Anterior cingulate cortex (tissue), 58 donors: Measurements from ENCODE around the gene WWC2.
"Not testable (repeated sequence)": the region's sequence is repeated elsewhere in the genome, so short reads cannot be mapped to it uniquely, and the experiment has no call there.

ENCODE experiments used
- DNase-seq, 58 donors: peaks; one replicate each; lab custom pipeline; 2025; lab: John Stamatoyannopoulos, UW

Gene WWC2

DNA sequence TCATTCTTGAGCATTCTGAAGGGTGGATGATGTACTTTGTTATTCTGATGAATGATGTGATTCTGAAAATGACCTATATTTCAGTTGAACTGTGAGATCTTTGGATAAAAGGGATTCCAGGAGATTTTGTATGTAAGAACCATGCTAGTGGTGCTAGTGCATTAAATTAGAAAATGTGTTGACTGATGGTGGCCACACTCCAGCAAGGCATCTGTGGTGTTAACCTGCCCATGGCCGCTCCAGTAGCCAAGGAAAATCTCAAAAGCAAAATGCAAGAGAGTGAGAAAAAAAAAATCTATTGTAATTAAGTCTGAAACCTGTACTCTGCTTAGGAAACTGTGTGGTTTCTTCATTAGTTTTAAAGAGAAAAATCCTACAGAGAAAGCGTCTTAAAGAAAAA is 93.5 kb downstream of the WWC2 start:
- DNase-seq, result no peak

DNA sequence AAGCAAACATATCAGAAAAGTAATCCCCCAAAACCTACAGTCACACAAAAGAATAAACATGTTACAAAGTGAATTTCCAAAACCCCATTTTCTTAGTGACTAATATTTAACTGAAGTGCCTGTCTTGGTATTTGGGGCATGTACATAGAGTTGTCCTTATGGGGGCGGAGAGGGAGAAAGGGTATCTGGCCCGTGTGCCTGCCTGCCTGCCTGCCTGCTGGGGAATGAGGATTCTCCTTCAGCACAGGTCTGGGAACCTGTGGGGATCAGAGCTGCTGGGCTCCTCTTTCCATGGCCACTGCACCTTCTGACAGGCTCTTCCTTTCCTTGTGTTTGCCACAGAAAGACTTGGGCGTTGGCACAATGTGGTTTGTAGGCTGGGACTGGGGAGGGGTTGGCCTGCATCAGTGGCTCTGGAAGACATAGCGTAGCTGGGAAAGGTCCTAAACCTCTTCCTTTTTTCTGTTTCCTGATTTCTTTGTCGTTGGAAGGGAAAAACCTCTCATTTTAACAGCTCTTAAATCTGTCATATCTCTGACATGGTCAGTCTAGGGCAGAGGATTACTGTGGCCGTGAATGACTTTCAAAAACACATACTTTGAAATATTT is 94.8 kb downstream of the WWC2 start:
- DNase-seq, result not testable (repeated sequence)

DNA sequence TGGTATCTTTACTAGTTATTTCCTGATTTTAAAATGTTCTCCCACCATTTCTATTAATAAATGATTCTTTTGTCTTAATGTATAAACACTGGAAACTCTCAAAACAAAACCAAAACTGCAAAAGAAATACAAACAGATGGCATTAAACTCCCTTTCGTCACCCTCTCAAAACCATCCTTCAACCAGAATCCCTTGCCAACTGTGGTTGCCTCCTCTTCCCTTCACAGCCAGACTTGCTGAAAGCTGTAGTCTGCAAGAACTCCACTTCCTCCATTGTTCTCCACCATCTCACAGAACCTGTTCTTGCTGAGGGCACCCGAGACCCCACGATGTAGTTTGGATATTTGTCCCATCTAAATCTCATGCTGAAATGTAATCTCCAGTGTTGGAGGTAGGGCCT is 96.5 kb downstream of the WWC2 start:
- DNase-seq, result no peak

DNA sequence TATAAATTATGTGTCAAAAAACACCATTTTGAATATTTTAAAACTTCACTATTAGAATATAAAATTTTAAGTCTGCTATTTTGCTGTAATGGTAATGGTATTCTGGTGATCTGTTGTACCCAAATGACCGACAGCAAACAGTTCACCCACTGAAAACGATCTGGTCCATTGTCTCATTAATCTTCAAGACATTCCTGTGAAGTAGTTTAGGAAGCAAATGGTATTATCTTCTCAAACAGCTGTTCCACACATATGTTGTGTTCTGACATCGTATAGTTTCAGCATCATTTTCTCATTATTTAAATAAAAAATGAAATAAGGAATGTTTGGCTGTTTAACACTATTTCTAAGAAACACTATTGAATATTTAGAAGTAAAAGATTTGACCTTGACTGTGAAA is 98.1 kb downstream of the WWC2 start:
- no peak for DNase-seq

DNA sequence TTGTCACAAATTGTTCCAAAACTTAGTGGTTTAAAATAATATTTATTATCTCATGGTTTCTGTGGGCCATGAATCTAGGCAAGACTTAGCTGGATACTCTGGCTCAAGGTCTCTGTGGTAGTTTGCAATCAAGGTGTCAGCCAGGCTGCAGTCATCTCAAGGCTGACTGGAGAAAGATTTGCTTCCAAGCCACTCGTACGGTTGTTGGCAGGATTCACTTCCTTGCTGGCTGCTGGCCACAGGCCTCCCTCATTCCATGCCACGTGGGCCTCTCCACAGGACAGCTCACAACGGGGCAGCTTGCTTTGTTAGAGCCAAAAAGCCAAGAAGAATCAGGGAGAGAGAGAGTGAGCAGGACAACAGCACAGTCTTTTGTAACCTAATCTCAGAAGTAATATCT is 101.4 kb downstream of the WWC2 start:
- DNase-seq, result peak in 33 of 58 donors; percentile 1 to 51 (median 17)

DNA sequence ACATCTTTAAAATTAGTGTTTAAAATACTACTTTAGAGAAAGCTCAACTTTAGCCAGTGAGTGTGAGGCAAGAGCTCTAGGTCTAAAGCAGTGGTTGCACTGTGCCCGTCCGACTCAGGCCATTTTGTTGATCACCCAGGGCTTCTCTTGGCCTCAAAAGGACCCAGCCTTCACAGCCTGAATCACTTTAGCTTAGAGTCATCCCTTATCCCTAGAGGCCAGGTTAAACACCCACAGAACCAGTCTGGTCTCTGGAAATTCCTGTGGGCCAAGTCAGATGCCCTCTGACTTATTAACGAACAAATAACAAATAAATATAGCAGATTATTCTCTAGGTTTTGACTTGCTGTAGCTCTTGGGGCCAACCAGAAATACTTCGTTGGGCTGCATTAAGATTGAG is 102.3 kb downstream of the WWC2 start:
- no peak for DNase-seq

DNA sequence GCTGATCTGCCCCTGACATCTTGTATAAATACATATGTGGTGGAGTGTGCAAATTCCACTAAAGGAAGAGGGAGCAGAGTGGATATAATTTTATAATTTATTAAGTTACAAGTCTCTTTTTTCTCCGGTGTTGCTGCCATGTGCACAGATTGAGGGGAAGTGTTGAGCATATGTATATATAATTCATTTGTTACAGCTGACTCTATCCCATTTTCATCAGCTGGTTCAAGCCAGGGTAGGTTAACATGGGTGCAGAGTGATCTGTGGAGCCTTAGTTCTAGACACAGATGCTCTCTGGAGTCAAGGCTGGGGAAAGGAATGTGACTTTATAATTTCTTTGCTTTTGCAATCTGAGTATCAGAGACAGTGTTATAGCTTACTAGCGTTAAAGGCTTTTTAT is 103.5 kb downstream of the WWC2 start:
- DNase-seq, result no peak

DNA sequence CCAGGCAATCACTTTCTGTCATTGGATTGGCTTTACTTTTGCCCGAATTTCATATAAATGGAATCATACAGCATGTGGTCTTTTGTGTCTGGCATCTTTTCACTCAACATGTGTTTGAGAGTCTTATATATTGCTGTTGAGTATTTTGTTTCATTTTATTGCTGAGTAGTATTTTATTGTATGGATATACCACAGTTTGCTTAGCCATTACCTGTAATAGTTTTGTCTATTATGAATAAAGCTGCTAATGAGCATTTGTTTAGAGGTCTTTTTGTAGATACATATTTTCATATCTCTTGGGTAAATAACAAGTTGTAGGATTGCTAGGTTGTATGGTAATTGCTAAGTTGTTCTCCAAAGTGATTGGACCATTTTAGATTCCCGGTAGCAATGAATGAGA is 105.7 kb downstream of the WWC2 start:
- DNase-seq, result no peak

DNA sequence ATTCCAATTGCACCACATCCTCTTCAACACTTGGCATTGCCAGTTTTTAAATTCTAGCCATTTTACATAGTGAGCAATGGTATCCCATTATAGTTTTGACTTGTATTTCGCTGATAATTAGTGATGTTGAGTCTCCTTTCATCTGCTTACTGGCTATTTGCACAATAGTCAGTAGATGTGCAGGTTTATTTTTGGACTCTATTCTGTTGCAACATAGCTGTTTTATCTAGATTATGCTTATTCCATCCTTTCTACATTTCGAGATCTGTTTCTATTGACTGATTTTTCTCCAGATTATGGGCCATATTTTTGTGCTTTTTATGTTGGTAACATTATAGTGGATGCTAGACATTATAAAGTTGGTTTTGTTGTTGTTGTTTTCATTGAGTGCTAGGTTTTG is 106.1 kb downstream of the WWC2 start:
- no peak for DNase-seq

DNA sequence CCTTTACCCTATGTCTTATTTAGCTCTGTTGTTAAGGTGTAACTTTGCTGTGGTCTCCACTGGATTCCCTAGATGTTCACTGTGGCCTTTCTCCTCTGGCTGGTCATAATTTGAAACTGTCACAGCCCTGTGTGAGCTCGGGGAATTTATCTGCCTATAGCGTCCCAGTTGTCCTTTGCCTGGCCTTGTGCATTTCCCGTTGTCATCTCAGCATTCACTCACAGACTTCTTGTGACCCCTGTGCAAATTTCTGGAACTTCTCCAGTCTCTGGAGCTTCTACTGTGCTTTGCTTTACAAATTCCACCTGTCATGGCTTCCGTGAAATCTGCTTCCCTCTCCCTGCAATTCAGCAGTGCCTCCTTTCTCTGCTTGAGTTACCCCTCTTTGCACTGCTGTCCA is 106.7 kb downstream of the WWC2 start:
- DNase-seq, result no peak

DNA sequence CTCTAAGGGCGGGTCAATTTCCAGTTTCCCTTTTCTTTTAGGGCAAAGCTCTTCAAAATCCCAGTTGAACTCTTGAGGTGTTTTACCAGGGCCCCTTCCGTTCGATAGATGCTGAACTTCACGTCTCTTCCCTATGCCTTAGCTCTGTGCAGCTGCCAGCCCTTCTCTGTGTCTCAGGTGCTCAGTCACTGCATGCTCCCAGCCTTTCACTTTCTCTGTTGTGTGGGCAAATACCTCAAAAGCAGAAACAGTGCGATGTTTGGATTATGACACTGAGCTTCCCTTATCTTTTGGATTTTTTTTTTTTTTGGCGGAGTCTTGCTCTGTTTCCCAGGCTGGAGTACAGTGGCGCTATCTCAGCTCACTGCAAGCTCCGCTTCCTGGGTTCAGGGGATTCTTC is 112.5 kb downstream of the WWC2 start:
- DNase-seq, result no peak

DNA sequence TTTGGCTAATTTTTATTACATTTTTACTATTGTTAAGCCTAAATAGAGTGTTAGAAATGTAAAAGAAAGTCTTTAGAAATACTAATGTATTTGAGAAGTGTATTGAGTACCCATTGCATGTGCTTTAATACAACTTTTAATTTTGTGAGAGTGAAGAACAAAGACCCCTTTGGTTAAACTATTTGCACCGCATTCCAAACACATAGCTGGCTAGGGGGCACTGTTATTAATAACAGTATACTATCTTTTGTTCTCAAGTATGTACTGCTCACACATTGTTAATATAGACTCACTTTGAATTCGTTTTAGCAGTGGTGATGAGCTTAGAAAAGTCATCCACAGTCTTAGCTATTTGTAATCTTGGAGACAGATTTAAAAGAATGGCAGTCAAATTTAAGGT is 114.9 kb downstream of the WWC2 start:
- DNase-seq, result no peak

DNA sequence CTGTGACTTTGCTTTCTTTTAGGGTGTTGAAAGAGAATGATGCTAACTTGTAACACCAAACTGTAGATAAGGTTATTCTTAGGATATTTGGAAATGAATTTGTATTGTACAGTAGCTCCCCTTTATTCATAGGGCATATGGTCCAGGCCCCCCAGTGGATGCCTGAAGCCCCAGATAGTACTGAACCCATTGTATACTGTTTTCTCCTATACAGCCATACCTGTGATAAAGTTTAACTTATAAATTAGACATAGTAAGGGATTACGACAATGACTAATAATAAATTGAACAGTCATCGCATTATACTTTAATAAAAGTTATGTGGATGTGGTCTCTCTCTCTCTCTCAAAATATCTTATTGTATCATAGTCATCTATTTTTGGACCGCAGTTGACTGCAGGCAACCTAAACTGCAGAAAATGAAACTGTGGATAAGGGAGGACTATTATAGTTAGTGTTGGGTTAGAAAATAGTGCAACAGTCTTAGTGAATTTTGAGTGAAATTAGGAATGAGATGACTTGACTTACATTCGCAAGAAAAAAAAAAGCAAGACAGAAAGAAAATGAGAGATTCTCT is 115.9 kb downstream of the WWC2 start:
- no peak for DNase-seq

DNA sequence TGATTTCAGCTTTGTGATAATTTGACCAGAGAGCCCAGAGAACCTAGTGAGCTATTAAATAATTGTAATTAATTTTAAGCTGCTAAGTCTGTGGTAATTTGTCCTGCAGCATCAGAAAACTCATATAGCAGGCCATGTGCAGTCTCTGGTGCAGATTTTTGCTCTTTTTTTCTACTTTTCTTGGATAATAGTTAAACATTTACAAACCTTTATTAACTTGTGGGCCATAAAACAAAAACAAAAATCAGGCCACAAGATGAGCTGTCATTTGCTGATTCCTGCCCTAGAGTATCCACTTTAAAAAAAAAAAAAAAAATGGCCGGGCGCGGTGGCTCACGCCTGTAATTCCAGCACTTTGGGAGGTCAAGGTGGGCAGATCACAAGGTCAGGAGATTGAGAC is 121.2 kb downstream of the WWC2 start:
- no peak for DNase-seq

DNA sequence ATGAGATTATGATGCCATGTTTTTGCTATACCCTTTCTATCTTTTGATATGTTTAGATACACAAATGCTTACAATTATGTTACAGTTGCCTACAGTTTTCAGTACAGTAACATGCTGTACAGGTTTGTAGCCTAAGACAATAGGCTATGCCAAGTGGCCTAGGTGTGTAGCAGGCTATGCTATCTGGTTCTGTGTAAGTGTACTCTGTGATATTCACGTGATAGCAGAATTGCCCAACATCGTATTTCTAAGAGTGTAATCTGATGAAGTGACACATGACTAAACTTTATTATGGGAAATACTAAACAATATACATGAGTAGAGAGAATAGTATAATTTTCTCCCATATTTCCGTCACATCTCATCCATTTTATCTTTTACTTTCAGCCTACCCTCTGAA is 124.0 kb downstream of the WWC2 start:
- no peak for DNase-seq

DNA sequence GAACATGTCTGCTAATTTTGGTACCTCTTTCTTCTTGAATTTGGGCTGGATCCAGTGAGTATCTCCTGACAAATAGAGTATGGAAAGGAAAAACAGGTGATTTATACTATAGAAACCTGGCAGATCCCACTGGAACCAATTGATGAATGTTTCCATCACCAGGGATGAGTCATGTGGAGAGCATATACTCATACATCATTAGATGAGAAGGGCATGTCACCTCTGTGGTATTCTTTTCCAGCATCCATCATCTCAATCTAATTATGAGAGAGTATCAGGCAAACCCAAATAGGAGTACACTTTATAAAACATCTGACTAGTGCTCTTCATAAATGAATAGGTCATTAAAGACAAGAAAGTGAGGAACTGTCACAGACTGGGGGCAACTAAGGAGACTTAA is 130.3 kb downstream of the WWC2 start:
- DNase-seq, result no peak

DNA sequence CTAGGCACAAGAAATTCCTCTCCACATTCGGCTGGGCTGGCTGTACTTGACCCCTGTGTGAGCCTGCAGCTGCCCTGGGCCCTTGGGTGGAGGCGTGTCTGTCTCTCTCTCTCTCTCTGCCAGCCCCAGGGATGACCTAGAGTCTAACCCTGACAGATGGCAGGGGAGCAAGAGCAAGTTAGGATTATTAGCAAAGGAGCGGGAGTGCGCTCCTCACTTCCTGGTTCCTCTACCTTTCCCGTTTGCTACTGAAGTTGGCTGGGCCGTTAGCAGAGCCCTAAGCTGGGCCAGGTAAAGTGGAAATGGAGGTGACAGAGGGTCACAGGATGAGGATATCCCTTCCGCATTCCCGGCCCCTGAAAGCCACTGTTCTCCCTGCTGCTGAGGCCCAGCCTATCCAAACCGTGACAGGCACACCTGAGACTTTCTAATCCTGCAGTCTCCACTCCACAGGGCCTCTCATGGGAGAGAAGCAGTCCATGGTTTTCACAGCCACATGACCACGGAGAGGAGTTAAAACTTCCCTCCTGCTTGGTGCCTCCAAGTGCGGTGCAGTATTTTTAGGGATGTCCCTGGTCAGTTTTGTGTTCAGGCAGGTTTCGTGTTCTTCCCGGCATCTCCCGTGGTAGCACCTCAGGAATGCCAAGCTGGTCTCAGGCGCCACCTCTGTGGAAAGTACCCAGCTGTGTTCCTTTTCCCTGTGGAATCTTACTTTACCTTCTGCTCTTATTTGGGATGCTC is 141.7 kb downstream of the WWC2 start:
- peak in 1 of 58 donors; percentile 10 for DNase-seq

DNA sequence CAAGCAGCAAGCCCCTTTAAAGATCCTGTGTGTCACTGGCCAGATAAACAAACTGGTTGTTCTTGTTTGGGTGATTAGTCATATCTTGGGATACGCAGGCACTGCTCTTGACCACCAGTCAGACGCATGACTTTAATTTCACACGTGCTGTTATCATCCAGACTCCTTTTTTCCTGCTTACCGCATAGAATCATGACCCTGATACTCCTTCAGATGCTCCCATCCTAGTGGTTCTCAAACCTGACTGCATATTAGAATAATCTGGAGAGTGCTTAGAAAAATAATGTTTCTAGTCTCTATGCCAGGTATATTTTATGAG is 142.2 kb downstream of the WWC2 start:
- no peak for DNase-seq

DNA sequence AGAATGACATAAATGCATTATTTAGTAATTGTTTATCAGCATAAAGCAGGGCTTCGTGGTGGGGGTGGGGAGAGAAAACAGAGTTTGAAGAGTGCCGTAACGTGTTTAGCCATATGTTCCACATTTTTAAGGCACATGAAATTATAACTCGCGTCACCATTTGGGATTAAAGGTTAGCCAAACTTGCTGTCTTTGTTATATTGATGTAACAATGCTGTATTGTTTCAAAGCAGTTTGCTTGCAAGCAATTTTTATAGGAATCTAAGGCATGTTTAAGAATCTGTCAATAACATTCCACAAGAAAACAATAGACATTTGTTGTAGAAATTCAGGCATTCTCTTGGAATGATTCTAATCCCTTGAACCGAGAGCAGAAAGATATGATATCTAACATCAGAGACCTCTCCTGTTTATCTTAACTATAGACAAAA is 142.7 kb downstream of the WWC2 start:
- DNase-seq, result peak in 2 of 58 donors; percentile 4 to 7

DNA sequence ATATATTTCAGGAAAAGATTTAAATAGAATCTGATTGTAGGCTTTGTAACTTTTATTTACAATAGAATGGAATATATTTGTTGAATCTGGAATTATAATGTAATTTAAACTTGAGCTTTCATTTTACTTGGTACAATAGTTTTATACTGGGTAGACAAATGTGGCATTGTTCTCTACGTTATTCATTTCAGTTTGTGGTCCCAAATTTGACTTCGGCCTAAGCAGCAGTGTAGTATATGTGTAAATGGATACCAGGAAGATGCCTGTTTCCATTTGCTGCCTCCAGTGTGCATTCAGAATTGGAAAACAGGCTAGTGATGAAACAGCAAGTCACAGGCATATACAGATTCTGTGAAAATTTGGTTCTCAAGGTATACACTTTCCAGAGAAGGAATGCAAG is 143.2 kb downstream of the WWC2 start:
- peak in 1 of 58 donors; percentile 2 for DNase-seq

DNA sequence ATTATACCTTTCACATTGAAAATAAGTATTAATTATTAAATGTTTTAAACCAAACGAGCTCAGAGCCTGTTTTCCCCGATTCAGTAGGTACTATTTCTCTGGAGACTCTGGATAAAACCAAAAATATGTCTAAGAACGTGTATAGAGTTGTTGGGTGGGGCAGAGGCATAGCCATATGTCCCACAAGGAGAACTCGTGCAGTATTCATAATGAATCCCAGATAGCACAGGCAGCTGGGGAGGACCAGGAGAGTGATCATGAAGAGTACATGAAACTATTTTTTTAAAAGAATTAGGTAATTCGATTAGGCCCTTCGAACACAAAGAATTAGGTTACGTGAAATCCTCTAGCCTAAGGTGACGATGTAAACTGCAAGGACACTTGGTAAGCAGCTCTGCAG is 145.0 kb downstream of the WWC2 start:
- DNase-seq, result no peak

DNA sequence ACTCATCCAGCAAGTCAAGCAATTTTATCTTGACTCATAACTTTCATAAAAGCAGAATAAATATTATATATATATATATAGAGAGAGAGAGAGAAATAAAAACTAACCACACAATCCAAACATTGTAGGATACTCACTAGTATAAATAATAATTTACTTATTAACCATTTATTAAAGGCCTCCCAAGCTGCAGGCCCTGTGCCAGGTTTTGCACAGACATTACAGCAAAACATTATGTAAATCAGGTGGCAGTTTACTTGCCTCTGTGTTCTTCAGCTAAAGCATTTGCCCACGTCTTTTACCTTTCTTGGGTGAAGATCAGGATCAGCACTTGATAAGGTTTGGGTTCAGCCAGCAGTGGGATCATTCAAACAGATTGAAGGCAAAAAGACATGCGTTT is 145.4 kb downstream of the WWC2 start:
- no peak for DNase-seq
